ENCODE measurements around the gene TPP2.

Gene TPP2

DNA sequence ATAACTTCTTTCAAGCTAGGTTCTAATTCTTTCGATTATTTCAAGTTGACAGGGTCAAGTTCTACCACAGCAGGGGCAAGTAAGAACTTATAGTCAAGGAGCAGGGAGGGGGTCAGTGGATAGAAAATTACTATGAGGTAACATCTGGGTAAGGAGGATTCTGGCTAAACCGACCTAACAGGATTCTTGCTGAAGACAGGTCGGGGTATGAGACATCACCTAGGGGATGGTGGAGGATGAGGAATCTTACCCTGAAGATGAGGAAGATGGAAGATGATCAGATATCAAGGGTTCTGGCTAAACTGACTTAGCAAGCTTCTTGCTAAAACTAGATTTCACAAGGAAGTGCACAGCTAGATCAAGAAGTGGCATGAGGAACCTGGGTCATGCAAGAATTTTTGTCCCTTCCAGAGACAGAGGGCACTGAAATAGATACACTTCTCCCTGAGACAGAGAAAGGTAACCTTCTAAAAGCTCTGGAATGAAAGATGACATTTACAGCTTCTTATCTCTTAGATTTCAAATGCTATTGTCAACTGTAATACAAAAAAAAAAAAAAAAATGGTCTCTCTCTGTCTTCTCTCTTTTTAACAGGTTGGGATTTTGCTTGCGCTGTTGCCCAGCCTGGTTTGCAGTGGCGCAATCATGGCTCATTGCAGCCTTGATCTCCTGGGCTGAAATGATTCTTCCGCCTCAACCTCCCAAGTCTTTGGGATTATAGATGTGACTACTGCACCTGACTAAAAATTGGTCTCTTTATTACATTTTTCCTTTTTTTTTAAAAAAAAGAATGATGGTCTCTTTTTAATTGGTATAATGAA lies 107.7 kb downstream of the TPP2 start:
- Mint-ChIP-seq H3K27me3 (peaks cover 40% of the 10 kb centered on the region), H3K4me3 (no peak overlapping the region), H3K4me1 (no peaks in the 10 kb centered on the region), H3K27ac (ENCODE audit: low read depth) (no peak overlapping the region), H3K36me3 (ENCODE audit: insufficient read depth) (no peaks in the 10 kb centered on the region), H3K9me3 (peaks cover 5% of the 10 kb centered on the region)
- DNase-seq (ENCODE audit: low spot score in 2 of 2) (no peak), ATAC-seq (replicated peaks; ENCODE audit: extremely low read depth, poor library complexity, severe bottlenecking) (no peak)

- no peak for ATAC-seq (replicated peaks; ENCODE audit: extremely low read depth, poor library complexity, severe bottlenecking)
- Mint-ChIP-seq H3K4me1 (no peaks in the 10 kb centered on the region), H3K4me3 (no peak overlapping the region), H3K27me3 (peaks cover 37% of the 10 kb centered on the region), H3K36me3 (ENCODE audit: insufficient read depth) (no peaks in the 10 kb centered on the region), H3K9me3 (peaks cover 5% of the 10 kb centered on the region), H3K27ac (ENCODE audit: low read depth) (no peak overlapping the region)
- DNase-seq (ENCODE audit: low spot score in 2 of 2), result no peak
Observed at GRCh38 chr13:102707467-102707866, 110.7 kb downstream of the TPP2 start.

- H3K27me3 Mint-ChIP-seq, result peaks cover 31% of the 10 kb centered on the region
- peaks cover 5% of the 10 kb centered on the region for H3K9me3 Mint-ChIP-seq
- ATAC-seq (replicated peaks; ENCODE audit: extremely low read depth, poor library complexity, severe bottlenecking) (no peak), DNase-seq (ENCODE audit: low spot score in 2 of 2) (no peak)
- H3K4me1 Mint-ChIP-seq, result no peaks in the 10 kb centered on the region
- no peaks in the 10 kb centered on the region for H3K36me3 Mint-ChIP-seq (ENCODE audit: insufficient read depth)
- H3K4me3 Mint-ChIP-seq, result no peak overlapping the region
- no peak overlapping the region for H3K27ac Mint-ChIP-seq (ENCODE audit: low read depth)
Observed at GRCh38 chr13:102708211-102708610, 111.4 kb downstream of the TPP2 start.

GRCh38 chr13:102708991-102709390 lies 112.2 kb downstream of the TPP2 start:
- Mint-ChIP-seq H3K4me3 (no peak overlapping the region), H3K36me3 (ENCODE audit: insufficient read depth) (no peaks in the 10 kb centered on the region), H3K9me3 (peaks cover 5% of the 10 kb centered on the region), H3K27ac (ENCODE audit: low read depth) (no peak overlapping the region), H3K27me3 (peaks cover 33% of the 10 kb centered on the region), H3K4me1 (no peaks in the 10 kb centered on the region)
- no peak for DNase-seq (ENCODE audit: low spot score in 2 of 2)
- no peak for ATAC-seq (replicated peaks; ENCODE audit: extremely low read depth, poor library complexity, severe bottlenecking)

- Mint-ChIP-seq H3K27me3 (peaks cover 34% of the 10 kb centered on the region), H3K9me3 (peaks cover 5% of the 10 kb centered on the region), H3K36me3 (ENCODE audit: insufficient read depth) (no peaks in the 10 kb centered on the region), H3K4me3 (no peak overlapping the region), H3K27ac (ENCODE audit: low read depth) (no peak overlapping the region), H3K4me1 (no peaks in the 10 kb centered on the region)
- ATAC-seq (replicated peaks; ENCODE audit: extremely low read depth, poor library complexity, severe bottlenecking) (no peak), DNase-seq (ENCODE audit: low spot score in 2 of 2) (no peak)
Observed at GRCh38 chr13:102709536-102709935, 112.8 kb downstream of the TPP2 start.

- Mint-ChIP-seq H3K4me3 (no peak overlapping the region), H3K36me3 (ENCODE audit: insufficient read depth) (no peaks in the 10 kb centered on the region), H3K4me1 (no peaks in the 10 kb centered on the region), H3K27me3 (peaks cover 34% of the 10 kb centered on the region), H3K27ac (ENCODE audit: low read depth) (no peak overlapping the region), H3K9me3 (peaks cover 5% of the 10 kb centered on the region)
- no peak for DNase-seq (ENCODE audit: low spot score in 2 of 2)
- ATAC-seq (replicated peaks; ENCODE audit: extremely low read depth, poor library complexity, severe bottlenecking), result no peak
Observed at GRCh38 chr13:102710261-102710679, 113.5 kb downstream of the TPP2 start.

GRCh38 chr13:102715447-102715846 lies 118.7 kb downstream of the TPP2 start:
- Mint-ChIP-seq H3K9me3 (no peaks in the 10 kb centered on the region), H3K27ac (ENCODE audit: low read depth) (no peak overlapping the region), H3K27me3 (peaks cover 32% of the 10 kb centered on the region), H3K36me3 (ENCODE audit: insufficient read depth) (no peaks in the 10 kb centered on the region), H3K4me1 (no peaks in the 10 kb centered on the region), H3K4me3 (no peak overlapping the region)
- ATAC-seq (replicated peaks; ENCODE audit: extremely low read depth, poor library complexity, severe bottlenecking) (no peak), DNase-seq (ENCODE audit: low spot score in 2 of 2) (no peak)

- Mint-ChIP-seq H3K4me1 (no peaks in the 10 kb centered on the region), H3K4me3 (no peak overlapping the region), H3K27me3 (peaks cover 38% of the 10 kb centered on the region), H3K27ac (ENCODE audit: low read depth) (no peak overlapping the region), H3K9me3 (no peaks in the 10 kb centered on the region), H3K36me3 (ENCODE audit: insufficient read depth) (peaks cover 2% of the 10 kb centered on the region)
- no peak for DNase-seq (ENCODE audit: low spot score in 2 of 2)
- no peak for ATAC-seq (replicated peaks; ENCODE audit: extremely low read depth, poor library complexity, severe bottlenecking)
Observed at GRCh38 chr13:102718746-102719145, 122.0 kb downstream of the TPP2 start.

GRCh38 chr13:102721800-102722231 lies 125.0 kb downstream of the TPP2 start:
- ATAC-seq (replicated peaks; ENCODE audit: extremely low read depth, poor library complexity, severe bottlenecking), result peak; percentile 73
- peaks cover 30% of the 10 kb centered on the region for H3K27me3 Mint-ChIP-seq
- H3K36me3 Mint-ChIP-seq (ENCODE audit: insufficient read depth), result peaks cover 2% of the 10 kb centered on the region
- H3K4me3 Mint-ChIP-seq, result no peak overlapping the region
- DNase-seq (ENCODE audit: low spot score in 2 of 2), result no peak
- no peak overlapping the region for H3K27ac Mint-ChIP-seq (ENCODE audit: low read depth)
- H3K4me1 Mint-ChIP-seq, result no peaks in the 10 kb centered on the region
- no peaks in the 10 kb centered on the region for H3K9me3 Mint-ChIP-seq

DNA sequence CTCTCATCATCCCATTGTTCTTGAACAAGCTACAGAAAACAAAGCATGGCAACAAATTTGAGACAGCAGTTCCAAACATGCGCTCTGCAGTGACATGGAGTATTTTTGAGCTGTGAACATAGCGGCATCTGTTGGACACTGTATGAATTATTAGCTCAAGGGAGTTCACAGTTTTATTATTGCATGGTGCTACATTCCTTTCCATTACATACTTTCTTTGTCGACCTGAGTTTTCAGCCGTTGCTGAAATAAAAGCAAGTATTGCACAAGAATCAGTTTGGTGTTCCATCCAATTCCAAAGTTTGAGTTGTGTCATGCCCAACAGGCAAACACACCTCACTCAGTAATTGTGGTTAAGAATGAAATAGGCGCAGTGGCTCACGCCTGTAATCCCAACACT lies 128.1 kb downstream of the TPP2 start:
- ATAC-seq (replicated peaks; ENCODE audit: extremely low read depth, poor library complexity, severe bottlenecking), result peak; percentile 17
- Mint-ChIP-seq H3K4me1 (no peaks in the 10 kb centered on the region), H3K27me3 (peaks cover 21% of the 10 kb centered on the region), H3K9me3 (no peaks in the 10 kb centered on the region), H3K36me3 (ENCODE audit: insufficient read depth) (peaks cover 2% of the 10 kb centered on the region), H3K27ac (ENCODE audit: low read depth) (no peak overlapping the region), H3K4me3 (no peak overlapping the region)
- no peak for DNase-seq (ENCODE audit: low spot score in 2 of 2)

DNA sequence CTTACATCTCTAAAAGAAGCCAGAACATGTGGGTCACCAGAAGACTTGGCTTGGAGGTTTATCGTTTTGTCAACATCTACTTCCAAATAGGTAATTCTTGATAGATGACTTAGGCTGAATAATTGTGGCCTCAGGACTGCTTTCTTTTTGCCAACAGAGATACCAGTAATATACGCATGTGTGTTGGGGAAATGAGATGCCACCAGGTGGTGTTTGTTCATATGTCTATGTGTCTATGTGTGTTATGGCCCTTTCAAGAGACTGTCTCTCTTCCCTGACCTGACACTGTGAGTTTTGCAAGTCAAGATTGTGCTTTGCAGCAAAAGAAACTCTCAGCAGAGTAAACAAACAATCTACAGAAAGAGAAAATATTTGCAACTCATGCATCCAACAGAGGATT lies 129.6 kb downstream of the TPP2 start:
- Mint-ChIP-seq H3K4me3 (no peak overlapping the region), H3K4me1 (no peaks in the 10 kb centered on the region), H3K27me3 (peaks cover 20% of the 10 kb centered on the region), H3K9me3 (no peaks in the 10 kb centered on the region), H3K36me3 (ENCODE audit: insufficient read depth) (peaks cover 2% of the 10 kb centered on the region), H3K27ac (ENCODE audit: low read depth) (no peak overlapping the region)
- DNase-seq (ENCODE audit: low spot score in 2 of 2), result no peak
- no peak for ATAC-seq (replicated peaks; ENCODE audit: extremely low read depth, poor library complexity, severe bottlenecking)
